ENCODE results near the gene C2CD4C. TPM values are rescaled to one million over a fixed set of nuclear protein-coding genes. Genes with fewer than 3 reads are reported as not detected.
A peak's percentile ranks its signal among the peaks of the same experiment; 100 is the strongest.
"Not testable (repeated sequence)": the region's sequence is repeated elsewhere in the genome, so short reads cannot be mapped to it uniquely, and the experiment has no call there.

Gene C2CD4C
- total RNA-seq, 1 donor from 2014 or later: 6.7 TPM

DNA sequence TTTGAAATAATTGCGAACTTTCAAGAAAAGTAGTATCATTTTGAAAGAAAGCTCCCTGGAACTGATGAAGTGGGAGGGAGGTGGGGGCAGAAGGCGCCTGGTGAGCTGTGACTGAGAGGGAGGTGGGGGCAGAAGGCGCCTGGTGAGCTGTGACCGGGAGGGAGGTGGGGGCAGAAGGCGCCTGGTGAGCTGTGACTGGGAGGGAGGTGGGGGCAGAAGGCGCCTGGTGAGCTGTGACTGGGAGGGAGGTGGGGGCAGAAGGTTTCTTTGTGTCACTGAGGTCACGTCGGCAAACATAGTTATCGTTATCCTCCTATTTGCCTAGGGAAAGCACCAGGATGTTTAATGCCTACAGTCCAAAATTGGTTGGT lies 24.2 kb downstream of the C2CD4C start:
- Mint-ChIP-seq H3K4me3 (no peak overlapping the region), H3K36me3 (ENCODE audit: low read depth) (no peaks in the 10 kb centered on the region), H3K9me3 (peaks cover 3% of the 10 kb centered on the region), H3K27ac (ENCODE audit: unreplicated experiment) (no peak overlapping the region), H3K4me1 (peaks cover 31% of the 10 kb centered on the region), H3K27me3 (ENCODE audit: low read depth) (peaks cover 7% of the 10 kb centered on the region)
- TF ChIP-seq, protein P1, sequence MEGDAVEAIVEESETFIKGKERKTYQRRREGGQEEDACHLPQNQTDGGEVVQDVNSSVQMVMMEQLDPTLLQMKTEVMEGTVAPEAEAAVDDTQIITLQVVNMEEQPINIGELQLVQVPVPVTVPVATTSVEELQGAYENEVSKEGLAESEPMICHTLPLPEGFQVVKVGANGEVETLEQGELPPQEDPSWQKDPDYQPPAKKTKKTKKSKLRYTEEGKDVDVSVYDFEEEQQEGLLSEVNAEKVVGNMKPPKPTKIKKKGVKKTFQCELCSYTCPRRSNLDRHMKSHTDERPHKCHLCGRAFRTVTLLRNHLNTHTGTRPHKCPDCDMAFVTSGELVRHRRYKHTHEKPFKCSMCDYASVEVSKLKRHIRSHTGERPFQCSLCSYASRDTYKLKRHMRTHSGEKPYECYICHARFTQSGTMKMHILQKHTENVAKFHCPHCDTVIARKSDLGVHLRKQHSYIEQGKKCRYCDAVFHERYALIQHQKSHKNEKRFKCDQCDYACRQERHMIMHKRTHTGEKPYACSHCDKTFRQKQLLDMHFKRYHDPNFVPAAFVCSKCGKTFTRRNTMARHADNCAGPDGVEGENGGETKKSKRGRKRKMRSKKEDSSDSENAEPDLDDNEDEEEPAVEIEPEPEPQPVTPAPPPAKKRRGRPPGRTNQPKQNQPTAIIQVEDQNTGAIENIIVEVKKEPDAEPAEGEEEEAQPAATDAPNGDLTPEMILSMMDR (conservative IDR thresholded peaks at IDR 0.05): no peak
- DNase-seq (ENCODE audit: low read depth, low spot score): no peak

DNA sequence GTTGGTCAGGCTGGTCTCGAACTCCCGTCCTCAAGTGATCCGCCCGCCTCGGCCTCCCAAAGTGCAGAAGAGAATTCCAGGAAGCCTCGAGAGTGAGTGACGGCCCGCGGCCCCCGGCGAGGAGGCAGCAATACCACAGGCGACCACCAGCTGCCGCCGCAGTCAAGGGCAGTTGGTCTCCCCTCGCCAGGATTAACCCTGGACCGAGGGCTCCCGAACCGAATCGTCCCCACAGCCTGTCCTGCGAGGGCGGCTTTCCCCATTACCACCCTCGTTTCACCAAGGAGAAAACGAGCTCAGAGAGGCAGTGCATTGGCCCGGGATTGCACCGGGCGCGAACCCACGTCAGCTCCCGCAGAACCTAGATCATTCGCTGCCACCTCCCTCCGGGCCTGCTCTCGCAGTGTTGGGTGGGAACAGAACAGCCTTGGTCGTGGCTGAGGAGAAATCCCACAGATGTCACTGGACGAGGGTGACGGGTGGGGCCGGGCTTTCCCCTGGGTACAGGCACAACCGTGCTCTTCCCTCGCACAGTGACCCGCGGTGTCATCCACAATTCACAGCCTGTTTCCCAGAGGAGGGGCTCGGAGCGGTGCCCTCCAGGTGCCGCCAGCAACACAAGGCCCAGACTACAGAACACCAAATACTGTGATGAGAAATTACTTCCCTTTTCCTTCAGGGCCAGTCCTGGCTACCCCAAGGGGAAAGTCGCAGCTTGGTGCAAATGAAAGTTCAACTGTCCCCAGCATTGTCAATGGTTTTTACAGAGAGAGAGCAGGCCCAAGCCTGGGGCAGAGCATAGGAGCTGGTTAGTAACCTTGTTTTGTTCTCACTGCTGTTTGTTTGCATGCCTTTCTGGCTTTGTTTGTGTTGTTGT lies 24.8 kb downstream of the C2CD4C start:
- no peaks in the 10 kb centered on the region for H3K36me3 Mint-ChIP-seq (ENCODE audit: low read depth)
- H3K4me1 Mint-ChIP-seq: peaks cover 31% of the 10 kb centered on the region
- H3K9me3 Mint-ChIP-seq: peaks cover 3% of the 10 kb centered on the region
- peaks cover 7% of the 10 kb centered on the region for H3K27me3 Mint-ChIP-seq (ENCODE audit: low read depth)
- DNase-seq (ENCODE audit: low read depth, low spot score): peak; percentile 51
- peak overlapping the region; percentile 22 for H3K4me3 Mint-ChIP-seq
- TF ChIP-seq, protein P1 (conservative IDR thresholded peaks at IDR 0.05): peak; percentile 67
- no peak overlapping the region for H3K27ac Mint-ChIP-seq (ENCODE audit: unreplicated experiment)

DNA sequence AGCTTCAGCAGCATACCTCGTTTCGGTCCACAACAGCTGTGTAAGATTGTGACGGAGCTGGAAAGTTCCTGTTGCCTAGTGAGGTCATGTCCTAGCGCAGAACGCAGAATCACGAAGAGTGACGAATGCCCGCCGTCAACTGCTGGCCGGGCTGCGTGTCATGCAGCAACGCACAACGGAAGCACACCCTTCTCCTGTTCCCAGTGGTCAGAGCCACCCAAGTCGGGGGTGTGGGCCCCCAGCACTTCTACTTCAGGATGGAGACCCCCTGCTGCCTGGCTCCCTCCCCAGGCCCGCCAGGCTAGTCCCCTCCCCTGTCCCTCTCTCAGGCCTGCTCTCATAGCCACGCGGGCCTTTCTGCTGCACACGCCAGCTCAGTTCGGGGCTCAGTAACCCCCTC lies 25.9 kb downstream of the C2CD4C start:
- peaks cover 7% of the 10 kb centered on the region for H3K27me3 Mint-ChIP-seq (ENCODE audit: low read depth)
- H3K4me3 Mint-ChIP-seq: no peak overlapping the region
- H3K36me3 Mint-ChIP-seq (ENCODE audit: low read depth): no peaks in the 10 kb centered on the region
- peaks cover 3% of the 10 kb centered on the region for H3K9me3 Mint-ChIP-seq
- peaks cover 31% of the 10 kb centered on the region for H3K4me1 Mint-ChIP-seq
- TF ChIP-seq, protein P1 (conservative IDR thresholded peaks at IDR 0.05): no peak
- no peak for DNase-seq (ENCODE audit: low read depth, low spot score)
- H3K27ac Mint-ChIP-seq (ENCODE audit: unreplicated experiment): no peak overlapping the region

DNA sequence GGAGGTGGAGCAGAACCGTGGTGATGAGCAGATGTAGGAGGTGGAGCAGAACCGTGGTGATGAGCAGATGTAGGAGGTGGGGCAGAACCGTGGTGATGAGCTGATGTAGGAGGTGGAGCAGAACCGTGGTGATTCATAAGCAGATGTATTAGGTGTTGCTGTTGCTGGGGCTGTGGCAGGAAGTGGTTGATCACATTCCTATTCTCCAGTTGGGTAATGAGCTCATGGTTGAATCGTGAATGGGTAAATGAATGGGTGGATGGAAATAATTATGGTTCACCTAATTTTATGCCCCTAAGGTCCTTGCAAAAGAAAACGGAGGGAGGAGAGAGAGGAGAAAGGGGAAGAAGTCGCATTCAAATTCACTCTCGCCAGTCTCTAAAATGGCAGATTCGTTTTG lies 26.4 kb downstream of the C2CD4C start:
- not testable (repeated sequence) for H3K27ac Mint-ChIP-seq (ENCODE audit: unreplicated experiment); H3K36me3 Mint-ChIP-seq (ENCODE audit: low read depth); H3K27me3 Mint-ChIP-seq (ENCODE audit: low read depth); H3K4me3 Mint-ChIP-seq; DNase-seq (ENCODE audit: low read depth, low spot score); H3K9me3 Mint-ChIP-seq
- H3K4me1 Mint-ChIP-seq: peaks cover 31% of the 10 kb centered on the region

DNA sequence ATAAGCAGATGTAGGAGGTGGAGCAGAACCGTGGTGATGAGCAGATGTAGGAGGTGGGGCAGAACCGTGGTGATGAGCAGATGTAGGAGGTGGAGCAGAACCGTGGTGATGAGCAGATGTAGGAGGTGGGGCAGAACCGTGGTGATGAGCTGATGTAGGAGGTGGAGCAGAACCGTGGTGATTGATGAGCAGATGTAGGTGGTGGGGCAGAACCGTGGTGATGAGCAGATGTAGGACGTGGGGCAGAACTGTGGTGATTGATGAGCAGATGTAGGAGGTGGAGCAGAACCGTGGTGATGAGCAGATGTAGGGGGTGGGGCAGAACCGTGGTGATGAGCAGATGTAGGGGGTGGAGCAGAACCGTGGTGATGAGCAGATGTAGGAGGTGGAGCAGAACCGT lies 27.0 kb downstream of the C2CD4C start:
- not testable (repeated sequence) for H3K9me3 Mint-ChIP-seq; DNase-seq (ENCODE audit: low read depth, low spot score); H3K36me3 Mint-ChIP-seq (ENCODE audit: low read depth); H3K27me3 Mint-ChIP-seq (ENCODE audit: low read depth); H3K4me3 Mint-ChIP-seq; H3K27ac Mint-ChIP-seq (ENCODE audit: unreplicated experiment)
- H3K4me1 Mint-ChIP-seq: peaks cover 31% of the 10 kb centered on the region

DNA sequence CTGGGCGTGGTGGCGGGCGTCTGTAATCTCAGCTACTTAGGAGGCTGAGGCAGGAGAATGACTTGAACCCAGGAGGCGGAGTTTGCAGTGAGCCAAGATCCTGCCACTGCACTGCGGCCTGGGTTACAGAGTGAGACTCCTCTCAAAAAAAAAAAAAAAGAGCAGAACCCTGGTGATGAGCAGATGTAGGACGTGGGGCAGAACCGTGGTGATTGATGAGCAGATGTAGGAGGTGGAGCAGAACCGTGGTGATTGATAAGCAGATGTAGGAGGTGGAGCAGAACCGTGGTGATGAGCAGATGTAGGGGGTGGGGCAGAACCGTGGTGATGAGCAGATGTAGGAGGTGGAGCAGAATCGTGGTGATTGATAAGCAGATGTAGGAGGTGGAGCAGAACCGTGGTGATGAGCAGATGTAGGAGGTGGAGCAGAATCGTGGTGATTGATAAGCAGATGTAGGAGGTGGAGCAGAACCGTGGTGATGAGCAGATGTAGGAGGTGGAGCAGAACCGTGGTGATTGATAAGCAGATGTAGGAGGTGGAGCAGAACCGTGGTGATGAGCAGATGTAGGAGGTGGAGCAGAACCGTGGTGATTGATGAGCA lies 28.2 kb downstream of the C2CD4C start:
- not testable (repeated sequence) for H3K36me3 Mint-ChIP-seq (ENCODE audit: low read depth); H3K4me3 Mint-ChIP-seq; DNase-seq (ENCODE audit: low read depth, low spot score); H3K27ac Mint-ChIP-seq (ENCODE audit: unreplicated experiment); H3K9me3 Mint-ChIP-seq; H3K27me3 Mint-ChIP-seq (ENCODE audit: low read depth)
- peaks cover 19% of the 10 kb centered on the region for H3K4me1 Mint-ChIP-seq

DNA sequence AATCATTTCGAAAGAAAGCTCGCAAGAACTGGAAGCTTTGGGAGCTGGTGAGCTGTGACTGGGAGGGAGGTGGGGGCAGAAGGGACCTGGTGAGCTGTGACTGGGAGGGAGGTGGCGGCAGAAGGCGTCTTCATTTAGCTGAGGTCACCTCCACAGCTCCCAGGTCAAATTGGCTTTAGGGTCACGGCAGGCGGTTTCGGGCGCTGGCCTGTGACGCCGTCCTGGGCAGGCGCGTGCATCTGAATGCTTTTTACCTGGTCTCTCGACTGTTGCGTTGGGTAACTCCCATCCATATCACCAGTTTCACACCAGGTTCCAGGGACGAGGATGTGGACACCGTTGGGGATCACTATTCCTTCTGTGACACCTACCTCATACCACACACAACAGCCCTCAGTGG lies 29.2 kb downstream of the C2CD4C start:
- DNase-seq (ENCODE audit: low read depth, low spot score): no peak

More for the DNA sequence above, 29.2 kb downstream of the C2CD4C start:
- Mint-ChIP-seq H3K36me3 (ENCODE audit: low read depth) (no peaks in the 10 kb centered on the region), H3K27ac (ENCODE audit: unreplicated experiment) (no peak overlapping the region), H3K9me3 (peaks cover 3% of the 10 kb centered on the region), H3K4me1 (peaks cover 15% of the 10 kb centered on the region), H3K27me3 (ENCODE audit: low read depth) (peaks cover 5% of the 10 kb centered on the region), H3K4me3 (no peak overlapping the region)
- TF ChIP-seq, protein P1 (conservative IDR thresholded peaks at IDR 0.05): no peak
